Measurements from ENCODE around the gene ASAH2B.

ASAH2B gene

DNA sequence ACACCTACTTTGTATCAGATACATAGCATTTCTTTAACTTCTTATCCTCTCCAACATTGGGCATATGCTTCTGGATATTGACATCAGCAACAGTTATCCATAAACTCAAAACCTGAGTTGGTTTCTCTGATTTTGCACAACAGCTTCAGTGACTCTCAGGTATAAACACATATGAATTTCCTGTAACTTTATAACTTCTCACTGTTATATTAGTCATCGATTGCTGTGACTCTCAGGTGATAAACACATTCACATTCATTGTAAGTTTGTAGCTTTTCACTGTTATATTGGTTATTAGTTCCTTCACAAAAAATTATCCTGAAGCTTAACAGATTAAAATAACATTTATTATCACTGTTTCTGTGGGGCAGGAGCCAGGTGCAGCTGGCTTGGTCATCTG lies 57.0 kb downstream of the ASAH2B start:
- DNase-seq, result no peak

DNA sequence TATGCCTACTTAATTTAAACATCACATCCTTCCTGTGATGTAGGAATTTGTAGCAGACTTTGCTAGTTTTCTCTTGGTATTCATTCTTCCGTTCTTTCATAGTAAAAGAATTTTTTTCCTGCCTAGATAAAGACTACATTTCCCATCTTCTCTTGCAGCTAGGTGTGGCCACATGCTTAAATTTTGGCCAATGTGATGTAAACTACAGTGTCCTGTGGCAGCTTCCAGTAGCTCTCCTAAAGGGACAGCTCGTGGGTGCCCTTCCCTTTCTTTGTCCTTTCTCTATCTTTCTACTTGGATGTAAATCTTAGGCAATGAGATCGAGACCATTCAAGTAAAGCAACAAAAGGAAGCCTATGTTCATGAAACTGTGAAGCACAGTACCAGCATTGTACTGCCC lies 58.6 kb downstream of the ASAH2B start:
- no peak for DNase-seq

DNA sequence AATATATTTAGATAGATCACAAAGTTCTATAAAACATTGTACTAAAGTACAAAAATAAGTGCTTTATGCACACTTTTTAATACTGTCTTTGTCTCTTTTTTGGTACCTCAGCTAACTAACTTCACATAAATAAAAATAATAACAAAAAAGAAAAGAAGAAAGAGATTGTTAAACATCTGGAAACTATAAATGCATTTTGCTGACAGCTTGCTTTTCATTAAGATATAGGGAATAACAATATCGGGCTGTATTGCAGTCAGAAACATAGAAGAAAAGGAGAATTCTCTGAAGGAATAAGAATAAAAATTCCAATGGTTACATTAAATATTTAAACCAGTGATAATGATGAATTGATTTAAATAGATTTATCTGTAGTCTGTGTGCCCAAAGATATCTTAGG lies 59.9 kb downstream of the ASAH2B start:
- DNase-seq, result no peak

GRCh38 chr10:50805981-50806622 lies 66.4 kb downstream of the ASAH2B start:
- DNase-seq, result no peak

DNA sequence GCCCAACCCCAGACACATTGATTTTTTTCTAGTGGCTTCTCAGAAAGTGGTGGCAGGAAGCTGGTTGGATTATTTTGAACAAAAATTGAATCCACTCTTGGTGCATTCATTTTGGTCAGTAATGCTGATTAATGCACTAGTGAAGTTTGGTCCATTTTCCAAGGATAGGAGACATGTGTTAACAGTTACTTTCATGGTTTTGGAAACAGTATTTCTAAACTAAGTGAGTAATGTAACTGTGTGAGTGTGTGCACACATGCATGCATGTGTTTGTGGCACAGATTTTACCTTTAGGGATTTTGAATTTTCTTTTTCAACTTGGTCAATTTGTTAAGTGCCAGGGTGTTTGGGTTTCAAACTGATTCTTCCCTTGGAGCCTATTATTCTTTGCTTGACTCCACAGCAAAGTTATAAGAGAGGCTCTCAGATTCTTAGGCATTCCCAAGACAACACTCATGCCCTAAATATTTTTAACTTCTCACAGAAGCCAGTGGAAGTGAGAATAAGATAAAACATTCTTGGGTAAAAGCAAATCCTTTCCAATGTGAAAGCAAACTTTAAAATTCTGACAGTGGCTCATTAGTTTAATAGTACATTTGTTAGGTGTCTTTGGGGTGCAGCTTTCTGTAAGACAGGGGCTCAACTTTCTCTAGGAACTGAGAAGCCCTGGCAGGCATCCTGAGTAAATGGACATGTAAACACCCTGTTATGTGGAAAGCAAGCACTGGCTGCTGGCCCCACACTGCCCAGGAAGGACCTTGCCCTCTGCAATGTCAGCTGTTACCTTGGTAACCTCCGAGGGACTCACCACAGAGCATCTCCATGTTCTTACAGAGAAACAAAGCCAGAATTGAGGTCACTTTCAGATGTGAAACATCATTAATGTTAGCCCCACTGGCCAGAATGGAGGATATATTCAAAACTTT lies 68.4 kb downstream of the ASAH2B start:
- no peak for DNase-seq

All from nucleus accumbens (tissue), 56 donors.